Limb (tissue), 2 donors: ENCODE results near the gene OLIG2.

Source experiments
- DNase-seq, 2 donors: peaks; one replicate each; pipeline ENCODE4 v3.0.0-alpha.2; 2016; ENCODE audit errors: extremely low spot score in 2 of 2

Gene OLIG2

DNA sequence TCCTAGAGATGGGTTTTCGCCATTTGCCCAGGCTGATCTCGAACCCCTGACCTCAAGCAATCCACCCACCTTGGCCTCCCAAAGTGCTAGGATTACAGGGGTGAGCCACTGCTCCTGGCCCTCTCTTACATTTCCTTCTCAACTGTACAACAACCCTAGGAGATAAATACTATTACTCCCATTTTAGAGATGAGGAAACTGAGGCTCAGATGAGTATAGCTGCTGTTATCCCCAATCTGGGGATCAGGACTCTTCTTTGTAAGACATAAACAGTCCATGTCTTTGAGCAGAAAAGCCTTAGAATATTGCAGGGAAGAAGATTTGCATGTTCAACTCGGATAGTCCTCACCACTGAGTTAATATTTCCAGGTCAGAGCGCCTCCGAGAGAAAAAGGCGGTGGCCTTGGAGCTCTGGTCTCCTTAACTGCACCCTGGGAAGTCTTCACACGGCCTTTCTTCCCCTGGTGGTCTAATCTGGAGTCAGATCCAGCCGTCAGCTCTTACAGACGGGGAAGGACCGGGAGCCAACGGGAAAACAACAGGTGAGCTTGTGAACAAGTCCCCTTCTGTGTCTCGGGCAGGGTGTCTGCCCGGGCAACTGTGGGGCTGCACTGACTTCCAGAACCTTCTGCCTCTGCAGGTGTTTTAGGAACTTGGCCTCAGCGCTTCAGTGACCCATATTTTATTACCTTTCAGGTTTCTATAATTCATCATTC is 38.3 kb downstream of the OLIG2 start:
- DNase-seq, result no peak

DNA sequence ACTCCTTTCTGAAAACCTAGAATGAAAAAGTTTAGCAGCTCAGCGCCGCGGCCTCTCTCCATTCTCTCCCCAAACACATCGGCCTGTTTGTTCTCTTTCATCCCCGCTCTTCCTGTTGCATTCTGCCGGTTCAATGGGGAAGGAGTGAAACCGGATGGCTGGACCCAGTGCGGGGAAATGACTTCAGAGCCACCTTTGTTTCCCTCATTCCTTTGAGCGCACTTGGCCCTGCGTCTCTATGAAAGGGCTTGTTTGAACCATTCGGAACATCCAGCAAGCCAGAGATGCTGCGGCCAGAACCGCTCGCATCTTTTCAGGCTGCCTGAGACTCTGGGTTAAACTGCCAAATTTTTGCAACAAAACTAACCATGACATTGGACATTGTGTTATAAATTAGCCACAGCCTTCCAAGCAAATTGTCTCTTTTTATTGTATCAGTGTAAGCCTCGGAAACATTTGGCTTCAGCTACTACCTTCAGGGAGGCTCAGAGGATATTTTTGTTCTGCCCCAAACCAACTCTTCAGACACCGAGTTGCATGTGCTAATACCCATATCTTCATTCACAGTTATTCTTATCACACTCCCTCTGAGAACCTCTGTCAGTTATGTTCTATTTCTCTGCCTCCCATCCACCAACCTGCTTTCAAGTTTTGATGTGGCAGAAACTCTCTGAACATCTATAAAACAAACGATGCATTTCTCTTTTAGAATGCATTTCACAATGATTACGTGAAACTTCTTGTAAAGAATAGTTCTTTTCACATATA is 39.1 kb downstream of the OLIG2 start:
- DNase-seq, result no peak

DNA sequence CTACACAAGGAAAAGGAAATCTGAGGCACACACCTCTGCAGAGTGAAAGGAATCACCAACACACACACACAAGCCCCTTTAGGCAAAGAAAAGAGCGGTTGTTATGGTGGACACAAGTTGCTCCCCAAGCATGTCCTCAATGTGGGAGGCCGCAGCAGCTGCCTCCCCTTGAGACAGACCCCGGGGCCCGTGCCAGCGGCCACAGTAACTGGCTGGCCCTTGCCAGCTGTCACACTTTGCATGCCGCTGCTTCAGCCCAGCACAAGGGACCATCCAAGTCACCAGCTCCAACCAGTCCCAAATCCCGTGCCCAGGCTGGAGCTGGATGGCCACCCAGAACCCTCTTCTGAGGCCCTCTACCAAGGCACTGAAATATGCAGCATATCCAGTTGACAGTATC is 41.3 kb downstream of the OLIG2 start:
- no peak for DNase-seq

DNA sequence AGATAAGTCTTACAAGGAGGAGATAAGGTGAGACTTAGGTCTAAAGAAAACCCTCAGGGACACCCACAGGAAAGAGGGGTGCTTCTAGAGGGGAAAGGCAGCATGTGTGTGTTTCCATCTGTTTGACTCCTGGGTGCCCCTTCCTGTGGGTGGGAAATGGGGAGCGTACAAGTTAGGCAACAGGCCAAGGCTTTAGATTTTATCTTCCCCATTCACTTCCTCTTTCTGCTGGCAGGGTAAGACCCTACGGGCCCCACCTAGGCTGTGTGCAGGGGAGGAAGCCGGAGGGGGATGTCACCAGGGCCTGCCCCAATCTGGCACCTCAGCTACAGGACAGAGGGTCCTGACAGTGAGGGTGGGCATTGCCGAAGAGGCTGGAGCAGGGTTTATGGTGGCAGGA is 41.7 kb downstream of the OLIG2 start:
- no peak for DNase-seq

DNA sequence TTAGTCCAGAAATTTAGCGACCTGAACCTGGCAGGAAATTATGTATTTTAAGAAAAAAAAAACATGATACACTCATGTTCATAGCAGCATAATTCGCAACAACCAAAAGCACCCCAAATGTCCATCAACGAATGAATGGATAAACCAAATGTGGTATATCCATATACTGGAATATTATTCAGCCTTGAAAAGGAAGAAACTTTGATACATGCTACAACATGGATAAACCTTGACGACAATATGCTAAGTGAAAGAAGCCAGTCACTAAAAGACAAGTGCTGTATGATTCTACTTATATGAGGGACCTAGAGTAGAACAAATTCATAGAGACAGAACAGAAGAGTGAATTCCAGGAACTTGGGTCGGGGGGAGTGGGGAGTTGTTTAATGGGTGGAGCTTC is 43.5 kb downstream of the OLIG2 start:
- DNase-seq, result no peak

DNA sequence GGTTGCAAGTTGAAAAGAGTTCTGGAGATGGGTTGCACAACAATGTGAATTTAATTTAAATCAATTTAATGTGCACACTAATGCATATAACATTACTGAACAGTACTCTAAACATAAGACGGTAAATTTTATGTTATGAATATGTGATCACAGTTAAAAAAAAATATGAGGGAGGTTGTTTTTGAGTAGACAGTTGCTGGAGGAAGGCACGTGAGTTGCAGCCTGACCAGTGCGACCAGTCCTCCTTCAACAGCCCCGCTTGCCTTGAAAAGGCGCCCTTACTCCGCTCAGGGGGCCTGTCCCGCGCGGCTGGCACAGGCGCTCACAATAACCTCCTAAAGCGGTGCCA is 43.9 kb downstream of the OLIG2 start:
- no peak for DNase-seq

DNA sequence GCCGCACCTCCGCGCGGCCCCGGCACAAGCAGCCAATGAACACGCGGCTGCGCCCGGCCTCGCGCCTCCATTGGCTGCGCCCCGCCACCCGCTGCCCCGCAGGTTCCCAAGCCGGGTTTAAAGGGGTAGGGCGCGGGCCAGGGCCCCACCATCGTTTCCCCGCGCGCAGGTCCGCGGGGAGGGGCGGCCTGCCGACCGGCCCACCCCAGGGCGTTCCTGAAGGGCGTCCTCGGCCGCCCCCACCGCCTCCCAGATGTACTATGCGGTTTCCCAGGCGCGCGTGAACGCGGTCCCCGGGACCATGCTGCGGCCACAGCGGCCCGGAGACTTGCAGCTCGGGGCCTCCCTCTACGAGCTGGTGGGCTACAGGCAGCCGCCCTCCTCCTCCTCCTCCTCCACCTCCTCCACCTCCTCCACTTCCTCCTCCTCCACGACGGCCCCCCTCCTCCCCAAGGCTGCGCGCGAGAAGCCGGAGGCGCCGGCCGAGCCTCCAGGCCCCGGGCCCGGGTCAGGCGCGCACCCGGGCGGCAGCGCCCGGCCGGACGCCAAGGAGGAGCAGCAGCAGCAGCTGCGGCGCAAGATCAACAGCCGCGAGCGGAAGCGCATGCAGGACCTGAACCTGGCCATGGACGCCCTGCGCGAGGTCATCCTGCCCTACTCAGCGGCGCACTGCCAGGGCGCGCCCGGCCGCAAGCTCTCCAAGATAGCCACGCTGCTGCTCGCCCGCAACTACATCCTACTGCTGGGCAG is 44.4 kb downstream of the OLIG2 start, which contains the start of gene OLIG1:
OLIG1 (plus strand) TSS at position 148 of the 750 bp plus-strand sequence; CDS start at position 254, 106 bp downstream.
- peak in 1 of 2 donors; percentile 57 for DNase-seq

DNA sequence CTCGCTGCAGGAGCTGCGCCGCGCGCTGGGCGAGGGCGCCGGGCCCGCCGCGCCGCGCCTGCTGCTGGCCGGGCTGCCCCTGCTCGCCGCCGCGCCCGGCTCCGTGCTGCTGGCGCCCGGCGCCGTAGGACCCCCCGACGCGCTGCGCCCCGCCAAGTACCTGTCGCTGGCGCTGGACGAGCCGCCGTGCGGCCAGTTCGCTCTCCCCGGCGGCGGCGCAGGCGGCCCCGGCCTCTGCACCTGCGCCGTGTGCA is 44.9 kb downstream of the OLIG2 start:
- no peak for DNase-seq

DNA sequence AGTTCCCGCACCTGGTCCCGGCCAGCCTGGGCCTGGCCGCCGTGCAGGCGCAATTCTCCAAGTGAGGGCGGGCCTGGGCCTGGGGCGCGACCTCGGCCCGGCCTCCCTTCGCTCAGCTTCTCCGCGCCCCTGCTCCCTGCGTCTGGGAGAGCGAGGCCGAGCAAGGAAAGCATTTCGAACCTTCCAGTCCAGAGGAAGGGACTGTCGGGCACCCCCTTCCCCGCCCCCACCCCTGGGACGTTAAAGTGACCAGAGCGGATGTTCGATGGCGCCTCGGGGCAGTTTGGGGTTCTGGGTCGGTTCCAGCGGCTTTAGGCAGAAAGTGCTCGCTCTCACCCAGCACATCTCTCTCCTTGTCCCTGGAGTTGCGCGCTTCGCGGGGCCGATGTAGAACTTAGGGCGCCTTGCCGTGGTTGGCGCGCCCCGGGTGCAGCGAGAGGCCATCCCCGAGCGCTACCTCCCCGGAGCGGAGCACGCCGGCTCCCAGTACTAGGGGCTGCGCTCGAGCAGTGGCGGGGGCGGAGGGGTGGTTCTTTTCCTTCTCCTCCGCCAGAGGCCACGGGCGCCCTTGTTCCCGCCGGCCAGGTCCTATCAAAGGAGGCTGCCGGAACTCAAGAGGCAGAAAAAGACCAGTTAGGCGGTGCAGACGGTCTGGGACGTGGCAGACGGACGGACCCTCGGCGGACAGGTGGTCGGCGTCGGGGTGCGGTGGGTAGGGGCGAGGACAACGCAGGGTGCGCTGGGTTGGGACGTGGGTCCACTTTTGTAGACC is 45.4 kb downstream of the OLIG2 start:
- DNase-seq, result peak in 1 of 2 donors; percentile 52

DNA sequence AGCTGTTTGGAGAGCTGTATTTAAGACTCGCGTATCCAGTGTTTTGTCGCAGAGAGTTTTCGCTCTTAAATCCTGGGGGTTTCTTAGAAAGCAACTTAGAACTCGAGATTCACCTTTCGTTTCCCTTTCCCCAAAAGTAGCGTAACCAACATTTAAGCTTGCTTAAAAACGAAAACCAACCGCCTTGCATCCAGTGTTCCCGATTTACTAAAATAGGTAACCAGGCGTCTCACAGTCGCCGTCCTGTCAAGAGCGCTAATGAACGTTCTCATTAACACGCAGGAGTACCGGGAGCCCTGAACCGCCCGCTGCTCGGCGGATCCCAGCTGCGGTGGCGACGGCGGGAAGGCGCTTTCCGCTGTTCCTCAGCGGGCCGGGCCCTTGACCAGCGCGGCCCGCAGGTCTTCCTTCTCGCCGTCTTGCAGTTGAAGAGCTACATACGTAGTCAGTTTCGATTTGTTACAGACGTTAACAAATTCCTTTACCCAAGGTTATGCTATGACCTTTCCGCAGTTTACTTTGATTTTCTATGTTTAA is 46.1 kb downstream of the OLIG2 start:
- DNase-seq, result peak in 1 of 2 donors; percentile 55

DNA sequence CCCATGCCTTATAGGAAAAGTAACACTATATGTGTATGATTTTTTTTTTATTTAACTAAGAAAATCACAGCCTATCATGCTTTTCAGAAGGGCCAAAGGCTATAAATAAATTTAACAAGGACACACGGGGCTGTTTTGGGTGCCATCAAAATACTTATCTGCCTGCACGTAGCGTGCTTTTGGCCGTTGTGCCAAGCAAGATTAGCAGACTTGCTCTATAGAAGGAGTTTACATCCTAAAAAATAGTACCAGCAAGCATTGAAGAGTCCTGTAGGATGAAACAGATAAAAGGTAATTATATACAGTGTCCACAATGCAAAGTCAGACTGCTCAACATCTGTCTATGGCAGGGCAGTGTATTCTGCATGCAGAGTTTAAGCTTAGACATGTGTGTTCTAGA is 47.9 kb downstream of the OLIG2 start:
- no peak for DNase-seq

DNA sequence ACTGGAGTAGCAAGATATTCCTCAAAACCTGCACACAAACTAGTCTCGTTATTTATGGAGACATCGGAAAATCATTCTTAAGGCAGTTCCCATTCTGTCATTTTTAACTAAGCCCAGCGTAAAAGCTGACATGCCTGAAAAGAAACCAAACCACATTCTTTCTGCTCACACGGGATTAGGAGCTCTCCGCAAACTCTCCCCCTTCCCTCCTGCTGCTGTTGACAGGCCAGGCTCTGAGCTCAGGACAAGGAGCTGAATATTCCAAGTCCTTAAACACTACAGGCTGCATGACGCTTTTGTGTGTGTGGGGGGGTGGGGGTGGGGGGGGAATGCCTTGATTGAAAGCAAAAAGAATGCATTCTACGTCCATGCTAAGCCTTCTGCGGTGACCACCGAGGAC is 49.4 kb downstream of the OLIG2 start:
- peak in 1 of 2 donors; percentile 13 for DNase-seq

DNA sequence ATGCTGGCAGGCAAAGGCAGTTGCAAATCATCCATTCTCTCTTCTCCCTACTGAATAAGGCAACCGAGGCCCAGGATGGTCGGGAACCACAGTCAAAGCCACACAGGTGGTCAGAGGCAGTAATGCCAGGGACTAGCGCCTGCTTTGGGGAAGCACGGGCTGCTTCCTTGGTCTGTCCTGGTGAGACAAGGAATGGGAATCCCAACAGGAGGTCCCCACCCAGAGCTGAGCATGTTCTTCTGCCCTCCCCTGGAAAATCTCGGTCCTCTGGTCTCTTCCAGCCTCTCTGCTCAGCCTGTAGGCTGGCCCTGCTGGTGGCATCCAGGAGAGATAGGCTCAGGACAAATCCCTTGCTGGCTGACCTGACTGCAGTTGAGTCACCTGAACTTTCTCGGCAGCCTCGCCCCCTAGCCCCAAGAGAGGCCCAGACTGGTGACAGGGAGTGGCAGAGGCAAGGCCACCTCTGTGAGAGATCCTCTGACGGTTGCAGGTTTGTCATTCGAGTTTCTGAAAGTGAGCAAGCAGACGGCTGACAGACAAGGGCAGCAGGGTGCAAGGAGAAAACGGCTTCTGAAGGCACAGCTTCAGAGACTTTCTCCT is 50.0 kb downstream of the OLIG2 start:
- no peak for DNase-seq

DNA sequence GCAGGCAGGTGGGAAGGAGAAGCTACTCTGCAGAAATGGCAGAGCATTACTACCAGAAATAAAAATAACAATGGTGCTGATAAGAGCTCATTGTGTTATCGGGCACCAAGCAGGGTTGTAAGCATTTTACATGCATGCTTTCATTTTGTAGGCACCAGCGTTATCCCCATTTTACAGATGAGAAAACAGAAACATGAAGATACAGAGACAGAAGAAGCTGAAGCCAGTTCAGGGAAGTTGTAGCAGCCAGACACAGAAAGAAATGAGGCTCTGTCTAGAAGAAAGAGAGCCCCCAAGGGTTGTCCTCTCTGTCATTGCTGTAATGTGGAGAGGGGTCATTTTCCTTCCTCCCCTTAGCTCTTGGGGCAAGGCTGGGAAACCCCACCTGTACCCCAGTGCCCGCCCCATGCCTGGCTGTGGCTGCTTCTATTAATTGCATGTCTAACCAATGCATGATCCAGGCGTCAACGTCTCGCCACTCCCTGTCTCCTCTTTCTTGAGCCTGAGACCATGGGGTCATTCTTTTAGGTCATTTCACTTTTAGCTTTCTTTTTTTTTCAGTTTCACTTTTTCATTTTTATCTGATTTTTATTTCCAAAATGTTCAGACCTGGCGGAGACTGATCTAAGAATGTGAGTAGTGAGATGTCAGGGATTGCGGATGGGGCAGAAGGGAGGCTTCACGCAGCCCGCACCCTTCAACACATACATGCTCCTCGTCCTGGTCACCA is 51.0 kb downstream of the OLIG2 start:
- DNase-seq, result no peak
